ENCODE data around the gene SGMS1.

GRCh38 chr10:50615658-50616057 lies 8.1 kb downstream of the SGMS1 start:
- TF ChIP-seq, protein P1, sequence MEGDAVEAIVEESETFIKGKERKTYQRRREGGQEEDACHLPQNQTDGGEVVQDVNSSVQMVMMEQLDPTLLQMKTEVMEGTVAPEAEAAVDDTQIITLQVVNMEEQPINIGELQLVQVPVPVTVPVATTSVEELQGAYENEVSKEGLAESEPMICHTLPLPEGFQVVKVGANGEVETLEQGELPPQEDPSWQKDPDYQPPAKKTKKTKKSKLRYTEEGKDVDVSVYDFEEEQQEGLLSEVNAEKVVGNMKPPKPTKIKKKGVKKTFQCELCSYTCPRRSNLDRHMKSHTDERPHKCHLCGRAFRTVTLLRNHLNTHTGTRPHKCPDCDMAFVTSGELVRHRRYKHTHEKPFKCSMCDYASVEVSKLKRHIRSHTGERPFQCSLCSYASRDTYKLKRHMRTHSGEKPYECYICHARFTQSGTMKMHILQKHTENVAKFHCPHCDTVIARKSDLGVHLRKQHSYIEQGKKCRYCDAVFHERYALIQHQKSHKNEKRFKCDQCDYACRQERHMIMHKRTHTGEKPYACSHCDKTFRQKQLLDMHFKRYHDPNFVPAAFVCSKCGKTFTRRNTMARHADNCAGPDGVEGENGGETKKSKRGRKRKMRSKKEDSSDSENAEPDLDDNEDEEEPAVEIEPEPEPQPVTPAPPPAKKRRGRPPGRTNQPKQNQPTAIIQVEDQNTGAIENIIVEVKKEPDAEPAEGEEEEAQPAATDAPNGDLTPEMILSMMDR (IDR thresholded peaks at IDR 0.05), result no peak
- no peak for TF ChIP-seq POLR2AphosphoS5 (IDR thresholded peaks at IDR 0.05)
- TF ChIP-seq POLR2A (IDR thresholded peaks at IDR 0.05), result no peak
- no peak for TF ChIP-seq EP300 (IDR thresholded peaks at IDR 0.05)
